ENCODE data around the gene VAV3. TPM values are rescaled to one million over a fixed set of nuclear protein-coding genes. Genes with fewer than 3 reads are reported as not detected.

Gene VAV3
- total RNA-seq, 1 experiment from 2014 or later = 38.2 TPM

DNA sequence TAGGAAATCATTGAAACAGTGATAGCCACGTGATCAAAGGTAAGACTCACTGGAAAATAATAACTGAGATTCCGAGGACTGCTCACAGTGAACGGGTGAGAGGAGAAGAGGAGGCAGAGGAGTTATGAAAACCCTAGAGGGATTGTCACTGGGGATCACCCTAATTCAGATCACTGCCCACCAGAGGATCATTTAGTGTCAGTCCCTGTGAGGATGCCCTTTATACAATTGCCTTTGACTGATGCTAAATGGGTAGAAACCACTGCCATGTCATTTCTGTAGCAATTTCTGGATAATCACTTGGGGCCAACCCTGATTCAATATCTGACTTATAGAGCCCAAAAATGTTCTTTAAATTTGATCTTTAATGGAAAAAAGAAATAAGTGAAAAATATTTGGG is 14.1 kb upstream of the VAV3 start:
- Mint-ChIP-seq H3K27ac (ENCODE audit: unreplicated experiment) (no peak overlapping the region), H3K4me3 (ENCODE audit: low read depth, unreplicated experiment) (no peak overlapping the region), H3K27me3 (ENCODE audit: unreplicated experiment) (peaks cover 54% of the 10 kb centered on the region), H3K9me3 (ENCODE audit: low read depth, unreplicated experiment) (no peaks in the 10 kb centered on the region), H3K36me3 (ENCODE audit: insufficient read depth, unreplicated experiment) (no peaks in the 10 kb centered on the region), H3K4me1 (ENCODE audit: low read depth, unreplicated experiment) (no peaks in the 10 kb centered on the region)
- intact Hi-C loops (cut with micrococcal nuclease; ENCODE audit: unreplicated experiment) = no loop called here
- DNase-seq = no peak
- TF ChIP-seq, protein P1, sequence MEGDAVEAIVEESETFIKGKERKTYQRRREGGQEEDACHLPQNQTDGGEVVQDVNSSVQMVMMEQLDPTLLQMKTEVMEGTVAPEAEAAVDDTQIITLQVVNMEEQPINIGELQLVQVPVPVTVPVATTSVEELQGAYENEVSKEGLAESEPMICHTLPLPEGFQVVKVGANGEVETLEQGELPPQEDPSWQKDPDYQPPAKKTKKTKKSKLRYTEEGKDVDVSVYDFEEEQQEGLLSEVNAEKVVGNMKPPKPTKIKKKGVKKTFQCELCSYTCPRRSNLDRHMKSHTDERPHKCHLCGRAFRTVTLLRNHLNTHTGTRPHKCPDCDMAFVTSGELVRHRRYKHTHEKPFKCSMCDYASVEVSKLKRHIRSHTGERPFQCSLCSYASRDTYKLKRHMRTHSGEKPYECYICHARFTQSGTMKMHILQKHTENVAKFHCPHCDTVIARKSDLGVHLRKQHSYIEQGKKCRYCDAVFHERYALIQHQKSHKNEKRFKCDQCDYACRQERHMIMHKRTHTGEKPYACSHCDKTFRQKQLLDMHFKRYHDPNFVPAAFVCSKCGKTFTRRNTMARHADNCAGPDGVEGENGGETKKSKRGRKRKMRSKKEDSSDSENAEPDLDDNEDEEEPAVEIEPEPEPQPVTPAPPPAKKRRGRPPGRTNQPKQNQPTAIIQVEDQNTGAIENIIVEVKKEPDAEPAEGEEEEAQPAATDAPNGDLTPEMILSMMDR (IDR thresholded peaks at IDR 0.05; ENCODE audit: unreplicated experiment) = no peak
- CTCF ChIA-PET = no interaction called here
- no TSS peak for BruUV-seq (replicated peaks)

- Mint-ChIP-seq H3K27ac (ENCODE audit: unreplicated experiment) (no peak overlapping the region), H3K9me3 (ENCODE audit: low read depth, unreplicated experiment) (no peaks in the 10 kb centered on the region), H3K36me3 (ENCODE audit: insufficient read depth, unreplicated experiment) (no peaks in the 10 kb centered on the region), H3K27me3 (ENCODE audit: unreplicated experiment) (peaks cover 56% of the 10 kb centered on the region), H3K4me3 (ENCODE audit: low read depth, unreplicated experiment) (no peak overlapping the region), H3K4me1 (ENCODE audit: low read depth, unreplicated experiment) (no peaks in the 10 kb centered on the region)
- BruUV-seq (replicated peaks) = no TSS peak
- intact Hi-C loops (cut with micrococcal nuclease; ENCODE audit: unreplicated experiment) = no loop called here
- TF ChIP-seq, protein P1 (IDR thresholded peaks at IDR 0.05; ENCODE audit: unreplicated experiment) = no peak
- no peak for DNase-seq
- CTCF ChIA-PET = no interaction called here
These were observed 11.9 kb upstream of the VAV3 start for GRCh38 chr1:107976836-107977235.

GRCh38 chr1:107976431-107976830 is 11.5 kb upstream of the VAV3 start:
- Mint-ChIP-seq H3K4me3 (ENCODE audit: low read depth, unreplicated experiment) (no peak overlapping the region), H3K27ac (ENCODE audit: unreplicated experiment) (no peak overlapping the region), H3K9me3 (ENCODE audit: low read depth, unreplicated experiment) (no peaks in the 10 kb centered on the region), H3K27me3 (ENCODE audit: unreplicated experiment) (peaks cover 60% of the 10 kb centered on the region), H3K4me1 (ENCODE audit: low read depth, unreplicated experiment) (no peaks in the 10 kb centered on the region), H3K36me3 (ENCODE audit: insufficient read depth, unreplicated experiment) (no peaks in the 10 kb centered on the region)
- intact Hi-C loops (cut with micrococcal nuclease; ENCODE audit: unreplicated experiment) = no loop called here
- CTCF ChIA-PET = no interaction called here
- DNase-seq = no peak
- TF ChIP-seq, protein P1 (IDR thresholded peaks at IDR 0.05; ENCODE audit: unreplicated experiment) = no peak
- BruUV-seq (replicated peaks) = no TSS peak

GRCh38 chr1:107975851-107976250 is 10.9 kb upstream of the VAV3 start:
- no peaks in the 10 kb centered on the region for H3K36me3 Mint-ChIP-seq (ENCODE audit: insufficient read depth, unreplicated experiment)
- TF ChIP-seq, protein P1 (IDR thresholded peaks at IDR 0.05; ENCODE audit: unreplicated experiment) = no peak
- no peaks in the 10 kb centered on the region for H3K9me3 Mint-ChIP-seq (ENCODE audit: low read depth, unreplicated experiment)
- no peak overlapping the region for H3K27ac Mint-ChIP-seq (ENCODE audit: unreplicated experiment)
- no peak overlapping the region for H3K4me3 Mint-ChIP-seq (ENCODE audit: low read depth, unreplicated experiment)
- H3K27me3 Mint-ChIP-seq (ENCODE audit: unreplicated experiment) = peaks cover 64% of the 10 kb centered on the region
- H3K4me1 Mint-ChIP-seq (ENCODE audit: low read depth, unreplicated experiment) = no peaks in the 10 kb centered on the region
- BruUV-seq (replicated peaks) = no TSS peak
- intact Hi-C loops (cut with micrococcal nuclease; ENCODE audit: unreplicated experiment) = no loop called here
- CTCF ChIA-PET = no interaction called here
- no peak for DNase-seq

DNA sequence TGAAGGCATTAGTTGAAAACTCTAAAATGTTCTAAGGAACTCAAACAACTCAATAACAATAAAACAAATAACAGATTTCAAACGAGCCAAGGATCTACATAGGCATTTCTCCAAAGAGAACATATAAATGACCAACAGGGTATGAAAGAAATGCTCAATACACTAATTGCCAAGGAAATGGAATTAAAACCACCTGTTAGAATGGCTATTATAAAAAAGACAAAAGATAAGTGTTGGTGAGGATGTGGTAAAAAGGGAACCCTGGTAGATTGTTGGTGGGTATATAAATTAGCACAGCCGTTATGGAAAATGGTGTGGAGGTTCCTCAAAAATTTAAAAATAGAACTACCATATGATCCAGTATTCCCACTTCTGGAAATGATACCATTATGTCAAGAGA is 9.1 kb upstream of the VAV3 start:
- Mint-ChIP-seq H3K9me3 (ENCODE audit: low read depth, unreplicated experiment) (no peaks in the 10 kb centered on the region), H3K4me3 (ENCODE audit: low read depth, unreplicated experiment) (no peak overlapping the region), H3K4me1 (ENCODE audit: low read depth, unreplicated experiment) (no peaks in the 10 kb centered on the region), H3K27me3 (ENCODE audit: unreplicated experiment) (peaks cover 48% of the 10 kb centered on the region), H3K27ac (ENCODE audit: unreplicated experiment) (no peak overlapping the region), H3K36me3 (ENCODE audit: insufficient read depth, unreplicated experiment) (no peaks in the 10 kb centered on the region)
- intact Hi-C loops (cut with micrococcal nuclease; ENCODE audit: unreplicated experiment) = no loop called here
- no peak for DNase-seq
- BruUV-seq (replicated peaks) = no TSS peak
- TF ChIP-seq, protein P1 (IDR thresholded peaks at IDR 0.05; ENCODE audit: unreplicated experiment) = no peak
- CTCF ChIA-PET = no interaction called here

All from Calu3 (cell line).